Muscle layer of duodenum (tissue), 2 donors: ENCODE measurements around the gene RMDN2.

Source experiments
- H3K27ac ChIP-seq: one replicate; pipeline ENCODE4 v1.7.0; 2013; ENCODE audit warnings: mild to moderate bottlenecking, low read length
- H3K27me3 ChIP-seq: one replicate; pipeline ENCODE4 v1.7.0; 2013; ENCODE audit warnings: low read depth, mild to moderate bottlenecking, control low read depth, low read length
- H3K36me3 ChIP-seq, 2 donors: one replicate each; pipeline ENCODE4 v1.7.0; 2013; ENCODE audit warnings: low read length in 2 of 2, control low read depth in 1 of 2, mild to moderate bottlenecking in 1 of 2; ENCODE audit not compliant: insufficient read depth in 2 of 2, control insufficient read depth in 1 of 2
- H3K4me1 ChIP-seq, 2 donors: one replicate each; pipeline ENCODE4 v1.7.0; 2013; ENCODE audit warnings: low read length in 2 of 2, mild to moderate bottlenecking in 2 of 2, control low read depth in 1 of 2, moderate library complexity in 1 of 2; ENCODE audit not compliant: insufficient read depth in 2 of 2, control insufficient read depth in 1 of 2
- H3K4me3 ChIP-seq, 2 donors: one replicate each; pipeline ENCODE4 v1.7.0; 2013; ENCODE audit warnings: low read length in 2 of 2, low read depth in 1 of 2, mild to moderate bottlenecking in 1 of 2
- H3K9me3 ChIP-seq, 2 donors: one replicate each; pipeline ENCODE4 v1.7.0; 2013; ENCODE audit warnings: low read length in 2 of 2, control low read depth in 1 of 2, mild to moderate bottlenecking in 1 of 2; ENCODE audit not compliant: control insufficient read depth in 1 of 2
- donor health status: healthy.

Gene RMDN2

DNA sequence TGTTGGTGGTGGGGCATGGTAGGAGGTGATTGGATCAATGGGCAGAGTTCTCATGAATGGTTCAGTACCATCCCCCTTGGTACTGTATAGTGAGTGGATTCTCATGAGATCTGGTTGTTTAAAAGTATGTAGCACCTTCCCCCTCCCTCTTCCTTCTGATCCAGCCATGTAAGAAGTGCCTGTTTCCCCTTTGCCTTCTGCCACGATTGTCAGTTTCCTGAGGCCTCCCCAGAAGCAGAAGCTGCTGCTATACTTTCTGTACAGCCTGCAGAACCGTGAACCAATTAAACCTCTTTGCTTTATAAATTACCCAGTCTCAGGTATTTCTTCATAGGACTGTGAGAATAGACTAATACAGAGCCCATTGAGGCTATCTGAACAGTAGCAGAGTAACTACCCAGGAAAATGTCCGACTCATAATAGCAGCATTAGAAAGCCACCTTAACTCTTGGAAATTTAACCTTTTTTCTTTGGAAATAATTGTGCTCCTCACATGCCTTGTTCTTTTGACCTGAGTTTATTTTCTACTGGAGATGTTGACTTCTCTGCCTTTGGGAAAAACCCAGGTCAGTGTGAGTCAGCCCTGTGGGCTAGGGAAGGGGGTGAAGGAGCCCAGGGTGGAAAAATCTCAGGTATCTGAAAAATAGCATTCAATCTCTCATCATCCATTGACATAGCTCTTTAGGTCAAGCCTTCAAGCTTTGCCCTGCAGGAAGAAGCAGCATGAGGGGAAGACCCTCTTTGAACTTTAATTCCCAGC, 132.7 kb downstream of the RMDN2 start:
- Histone ChIP-seq H3K27ac (no peak overlapping the region), H3K4me3 (no peak overlapping the region), H3K4me1 (no peaks in the 10 kb centered on the region), H3K27me3 (no peaks in the 10 kb centered on the region), H3K9me3 (no peaks in the 10 kb centered on the region), H3K36me3 (no peaks in the 10 kb centered on the region)

DNA sequence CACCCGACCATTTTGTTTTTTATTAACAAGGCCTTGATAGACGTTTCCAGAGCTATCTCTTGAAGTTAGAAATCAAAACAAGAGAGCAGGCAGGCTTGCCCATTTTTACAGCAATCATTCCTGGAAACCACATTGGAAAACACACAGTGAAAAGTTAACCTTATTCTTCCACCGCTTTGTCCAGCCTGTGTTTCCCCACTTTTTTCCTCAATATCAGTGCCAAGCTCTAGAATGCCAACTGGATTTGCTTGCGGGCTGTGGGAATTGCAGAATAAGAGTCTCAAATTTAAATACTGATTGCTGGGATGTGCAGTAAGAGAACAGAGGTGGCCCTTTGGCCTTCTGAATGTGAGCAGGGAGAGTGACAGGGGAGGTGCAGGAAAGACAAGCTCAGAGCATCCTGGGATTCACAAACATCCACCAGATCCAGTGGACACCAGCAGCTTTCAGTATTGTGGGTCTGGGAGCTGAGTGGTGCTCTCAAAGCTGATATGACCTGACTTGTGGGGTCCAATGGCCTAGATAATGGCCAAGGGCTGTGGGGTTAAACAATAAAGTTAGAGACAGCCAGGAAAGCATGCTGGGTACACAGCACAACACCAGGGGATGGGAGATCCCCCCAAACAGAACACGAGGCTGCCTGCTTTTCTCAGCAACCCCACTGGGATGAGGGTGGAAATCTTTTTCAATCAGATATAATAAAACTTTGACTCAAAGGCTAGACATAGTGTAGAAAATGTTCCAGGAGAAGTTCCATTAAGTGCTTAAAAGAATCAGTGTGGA, 135.3 kb downstream of the RMDN2 start:
- Histone ChIP-seq H3K27ac (no peak overlapping the region), H3K4me1 (no peaks in the 10 kb centered on the region), H3K4me3 (no peak overlapping the region), H3K9me3 (no peaks in the 10 kb centered on the region), H3K36me3 (no peaks in the 10 kb centered on the region), H3K27me3 (no peaks in the 10 kb centered on the region)

DNA sequence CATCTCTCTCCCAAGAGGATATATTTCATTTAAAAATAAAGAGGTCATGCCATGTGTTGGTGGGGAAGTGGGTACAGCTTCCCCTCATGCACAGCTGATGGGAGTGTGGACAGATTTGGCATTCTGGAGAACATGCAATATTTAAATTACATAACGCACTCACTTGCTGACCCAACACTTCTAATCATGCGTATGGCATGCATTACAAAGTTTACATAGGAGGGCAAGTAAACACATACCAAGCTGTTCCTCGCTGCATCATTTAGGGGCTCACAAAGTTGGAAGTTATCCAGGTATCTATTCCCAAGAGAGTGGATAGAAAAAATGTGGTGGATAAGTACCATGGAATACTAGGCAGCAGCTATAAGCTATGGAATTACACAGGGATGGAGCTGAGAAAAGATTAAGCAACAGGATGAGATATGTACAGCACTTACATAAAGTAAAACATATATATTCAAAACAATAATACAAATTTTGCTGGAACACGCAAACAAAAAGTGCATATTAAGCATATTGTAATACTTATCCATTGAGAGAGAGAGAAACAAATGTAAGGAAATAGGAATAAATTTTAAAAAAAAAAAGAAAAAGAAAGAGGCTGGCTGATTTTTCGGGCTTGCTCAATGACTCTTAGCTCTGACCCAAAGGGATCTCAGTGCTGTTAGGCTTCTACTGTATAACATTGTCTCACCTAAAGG, 139.9 kb downstream of the RMDN2 start:
- Histone ChIP-seq H3K36me3 (no peaks in the 10 kb centered on the region), H3K4me3 (no peak overlapping the region), H3K4me1 (peaks cover 0 to 4% of the 10 kb centered on the region in 2 donors), H3K27me3 (no peaks in the 10 kb centered on the region), H3K27ac (no peak overlapping the region), H3K9me3 (no peaks in the 10 kb centered on the region)

DNA sequence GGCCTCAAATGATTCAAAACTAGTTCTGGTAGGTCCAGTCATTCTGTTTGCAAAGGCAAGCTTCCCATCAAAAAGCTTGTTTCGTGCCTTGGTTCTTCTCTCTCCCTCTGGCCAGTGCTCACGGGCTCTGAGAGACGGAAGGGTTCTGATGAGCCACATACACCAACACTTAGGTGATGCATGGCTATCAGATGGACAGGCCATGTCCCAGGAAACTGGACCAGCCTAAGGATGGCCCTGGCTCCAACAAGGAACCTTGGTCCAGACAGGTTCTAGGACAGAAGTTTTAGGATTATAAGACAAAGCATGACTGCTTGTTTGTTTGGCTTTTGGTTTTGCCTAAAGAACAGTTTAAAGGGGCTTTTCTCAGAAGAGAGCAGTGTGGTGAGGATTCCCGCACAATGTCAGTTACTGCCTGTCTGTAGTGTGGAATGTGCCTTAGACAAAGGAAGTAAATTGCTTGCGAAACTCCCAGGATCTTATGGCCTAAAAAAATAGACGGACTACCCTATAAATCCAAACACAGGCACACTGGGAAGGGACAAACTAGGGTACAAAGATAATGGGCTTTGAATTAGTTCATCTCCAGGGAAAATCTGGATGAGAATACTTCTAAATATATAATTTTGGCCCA, 140.5 kb downstream of the RMDN2 start:
- H3K4me3 ChIP-seq = no peak overlapping the region
- no peaks in the 10 kb centered on the region for H3K9me3 ChIP-seq
- H3K27me3 ChIP-seq = no peaks in the 10 kb centered on the region
- no peak overlapping the region for H3K27ac ChIP-seq
- peaks cover 0 to 4% of the 10 kb centered on the region in 2 donors for H3K4me1 ChIP-seq
- H3K36me3 ChIP-seq = peaks cover 4 to 5% of the 10 kb centered on the region in 2 donors

DNA sequence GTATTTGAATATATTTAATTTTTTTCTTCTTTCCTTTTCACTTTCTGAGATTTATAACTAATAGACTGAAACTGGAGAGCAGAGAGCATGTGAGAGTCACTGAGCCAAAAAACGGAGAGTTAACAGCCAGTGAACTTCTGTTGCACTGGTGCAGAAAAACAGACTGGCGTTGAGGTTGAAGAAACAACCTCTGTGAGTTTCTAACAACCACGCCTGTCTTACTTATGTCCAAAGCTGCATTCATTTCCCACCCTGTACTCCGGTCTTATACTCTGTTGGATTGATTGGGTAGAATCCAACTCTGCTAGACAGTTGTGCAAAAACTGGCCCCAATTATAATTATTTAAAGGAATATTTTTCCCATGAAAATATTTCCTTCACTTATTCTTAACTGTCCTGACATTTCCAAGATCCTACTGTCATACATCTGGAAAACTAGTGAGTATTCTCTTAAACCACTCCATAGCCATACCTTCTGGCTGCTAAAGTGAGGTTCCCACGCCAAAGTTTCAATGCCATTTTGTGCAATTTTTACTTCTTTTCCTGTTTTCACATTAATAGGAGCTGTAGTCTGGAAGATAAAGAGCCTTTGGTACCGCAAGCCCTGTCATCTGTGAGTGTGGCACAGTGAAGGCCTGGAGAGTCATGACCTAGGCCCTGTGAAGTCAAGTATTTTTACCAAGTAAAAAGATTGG, 141.5 kb downstream of the RMDN2 start:
- no peak overlapping the region for H3K27ac ChIP-seq

More for the DNA sequence above, 141.5 kb downstream of the RMDN2 start:
- Histone ChIP-seq H3K4me3 (no peak overlapping the region), H3K4me1 (peaks cover 0 to 4% of the 10 kb centered on the region in 2 donors), H3K36me3 (peaks cover 7 to 9% of the 10 kb centered on the region in 2 donors), H3K9me3 (no peaks in the 10 kb centered on the region), H3K27me3 (no peaks in the 10 kb centered on the region)
